Fibroblast of peridontal ligament (primary cell): Measurements from ENCODE around the gene LYRM1.
"Not testable (repeated sequence)": the region's sequence is repeated elsewhere in the genome, so short reads cannot be mapped to it uniquely, and the experiment has no call there.

Experiments
- DNase-seq: peaks from one replicate; pipeline ENCODE4 v3.0.0-alpha.2; 2010; ENCODE audit errors: extremely low read depth

Gene LYRM1, protein sequence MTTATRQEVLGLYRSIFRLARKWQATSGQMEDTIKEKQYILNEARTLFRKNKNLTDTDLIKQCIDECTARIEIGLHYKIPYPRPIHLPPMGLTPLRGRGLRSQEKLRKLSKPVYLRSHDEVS

GRCh38 chr16:20900299-20901067 is at the start of gene LYRM1, which contains the start of gene DCUN1D3:
LYRM1 (plus strand) TSS chr16:20900771; CDS start chr16:20915556, 14,785 bp downstream.
DCUN1D3 (minus strand) TSS chr16:20900358; CDS start chr16:20862538, 37,820 bp downstream.
- peak; percentile 99 for DNase-seq

DNA sequence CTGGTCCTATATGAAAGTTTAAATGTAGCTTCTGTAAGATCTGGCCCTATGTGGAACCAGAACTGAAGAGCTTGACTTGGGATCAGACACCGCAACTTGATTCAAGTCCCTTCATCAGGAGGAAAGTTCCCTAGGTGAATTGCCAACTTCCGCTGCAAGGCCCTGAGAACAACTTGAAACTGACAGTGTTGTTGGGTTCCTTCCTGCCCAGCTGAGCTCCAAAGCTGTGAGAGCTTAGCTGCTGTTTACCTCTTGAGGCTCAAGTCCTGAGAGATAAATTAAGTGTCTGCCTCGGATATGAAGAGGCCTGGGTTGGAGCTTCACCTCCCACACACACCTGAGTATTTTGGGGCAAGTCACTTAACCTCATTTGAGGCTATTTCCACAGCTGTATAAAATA is 49.6 kb upstream of the LYRM1 start:
- no peak for DNase-seq

DNA sequence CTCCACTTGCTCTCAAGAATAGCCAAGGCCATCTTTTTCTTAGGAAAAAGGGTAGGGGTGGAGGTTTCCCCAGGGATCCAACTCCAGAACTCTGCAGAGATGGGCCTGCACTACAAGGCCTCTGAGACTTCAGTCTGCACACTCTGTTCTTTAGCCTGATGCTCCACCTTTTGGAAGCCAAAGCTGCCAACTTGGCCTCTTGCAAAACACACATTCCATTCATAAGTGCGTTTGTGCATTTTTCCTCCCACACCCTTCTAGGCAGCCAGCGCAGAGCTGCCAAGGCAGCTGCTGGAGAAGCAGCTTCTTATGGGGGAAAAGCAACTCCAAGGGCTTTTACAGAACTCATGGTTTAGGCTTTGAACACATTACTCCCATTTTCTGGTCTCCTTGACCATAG is 49.0 kb upstream of the LYRM1 start:
- DNase-seq, result peak; percentile 97

DNA sequence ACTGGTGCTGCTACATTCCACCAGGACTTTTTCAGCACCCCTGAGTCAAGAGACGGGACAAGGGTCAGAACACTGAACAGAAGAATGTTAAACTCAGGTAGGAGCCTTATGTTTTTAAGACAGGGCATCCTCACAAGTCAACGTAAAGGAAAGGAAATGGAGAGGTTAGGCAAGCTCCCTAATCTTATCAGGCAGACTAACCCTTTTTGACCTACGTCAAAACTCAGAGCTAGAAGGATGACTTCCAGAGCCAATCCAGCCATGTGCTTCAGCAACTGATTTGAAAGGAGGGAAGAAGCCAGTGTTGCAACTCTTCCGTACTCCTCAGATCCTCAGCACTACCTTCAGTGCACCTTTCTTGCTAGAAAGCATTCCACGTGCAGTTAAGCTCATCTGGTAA is 47.4 kb upstream of the LYRM1 start:
- no peak for DNase-seq

GRCh38 chr16:20853981-20854620 is 46.5 kb upstream of the LYRM1 start:
- no peak for DNase-seq

DNA sequence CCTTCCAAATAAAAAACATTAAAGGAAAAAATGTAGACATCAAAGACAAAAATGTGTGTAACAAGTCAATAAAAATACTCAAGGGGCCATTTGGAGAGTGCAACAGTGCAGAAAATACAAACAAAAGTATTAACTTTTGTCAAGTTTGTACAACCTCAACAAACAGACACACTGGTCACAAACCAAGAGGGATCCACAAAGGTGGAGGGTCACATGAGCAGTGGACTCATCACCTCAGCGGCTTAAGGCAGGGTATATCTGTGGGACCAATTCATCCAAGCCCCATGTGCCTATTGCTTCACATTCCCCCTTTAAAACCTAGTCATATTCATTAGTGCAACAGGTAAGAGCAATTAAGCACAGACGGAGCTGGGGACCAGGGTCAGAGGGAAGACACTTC is 45.6 kb upstream of the LYRM1 start:
- no peak for DNase-seq

- DNase-seq, result no peak
Observed at GRCh38 chr16:20857281-20857680, 43.3 kb upstream of the LYRM1 start.

DNA sequence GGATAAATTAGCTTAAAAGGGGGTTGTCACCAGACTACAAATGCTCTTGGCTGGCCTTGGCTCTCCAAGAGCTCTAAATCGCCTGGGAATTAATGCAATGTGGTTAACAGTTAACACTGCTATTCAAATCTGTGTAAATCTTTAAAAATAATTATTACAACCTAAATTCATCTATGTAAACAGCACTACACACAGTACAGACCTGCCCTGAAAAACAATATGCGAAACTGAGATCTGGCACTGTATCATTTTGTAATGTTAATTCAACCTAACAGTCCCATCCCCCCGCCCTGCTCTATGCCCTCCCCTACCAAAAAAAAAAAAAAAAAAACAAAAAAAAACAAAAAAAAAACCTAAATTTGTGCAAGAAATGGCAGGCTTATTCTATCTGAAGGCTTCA is 41.3 kb upstream of the LYRM1 start:
- no peak for DNase-seq

DNA sequence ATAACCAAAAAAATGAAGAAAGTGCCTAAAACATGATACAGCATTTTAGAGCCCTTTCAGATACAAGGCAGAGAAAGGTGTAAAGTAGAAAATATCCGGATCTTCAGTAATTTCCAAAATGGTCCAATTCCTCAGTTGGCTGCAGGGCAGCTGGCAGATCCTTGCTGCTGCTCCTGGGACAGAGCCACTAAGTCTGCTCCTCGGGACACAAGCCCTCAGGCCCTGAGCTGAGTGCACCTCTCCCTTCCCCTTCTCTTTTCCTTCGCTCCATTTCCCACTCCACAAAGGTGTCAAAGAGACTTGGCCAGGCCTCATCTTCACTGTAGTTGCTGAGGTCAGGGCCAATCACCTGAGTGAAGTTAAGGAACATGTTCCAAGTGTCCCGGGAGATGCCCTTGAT is 40.9 kb upstream of the LYRM1 start:
- DNase-seq, result no peak

GRCh38 chr16:20860361-20860760 is 40.2 kb upstream of the LYRM1 start:
- DNase-seq, result no peak

DNA sequence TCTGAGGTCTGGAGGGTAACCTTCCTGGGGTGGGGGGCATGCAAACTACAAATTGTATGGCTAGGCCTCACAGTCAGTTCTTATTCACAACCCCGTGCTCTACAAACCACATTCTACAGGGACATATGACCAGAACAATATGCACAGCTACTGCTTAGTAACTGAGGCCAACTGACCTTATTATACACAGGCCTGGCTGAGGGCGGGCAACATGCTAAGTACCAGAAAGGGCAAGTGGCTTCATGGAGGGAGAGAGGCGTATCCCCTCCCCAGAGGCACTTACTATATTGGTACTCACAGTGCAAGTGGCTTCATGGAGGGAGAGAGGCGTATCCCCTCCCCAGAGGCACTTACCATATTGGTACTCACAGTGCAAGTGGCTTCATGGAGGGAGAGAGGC is 39.6 kb upstream of the LYRM1 start:
- not testable (repeated sequence) for DNase-seq

DNA sequence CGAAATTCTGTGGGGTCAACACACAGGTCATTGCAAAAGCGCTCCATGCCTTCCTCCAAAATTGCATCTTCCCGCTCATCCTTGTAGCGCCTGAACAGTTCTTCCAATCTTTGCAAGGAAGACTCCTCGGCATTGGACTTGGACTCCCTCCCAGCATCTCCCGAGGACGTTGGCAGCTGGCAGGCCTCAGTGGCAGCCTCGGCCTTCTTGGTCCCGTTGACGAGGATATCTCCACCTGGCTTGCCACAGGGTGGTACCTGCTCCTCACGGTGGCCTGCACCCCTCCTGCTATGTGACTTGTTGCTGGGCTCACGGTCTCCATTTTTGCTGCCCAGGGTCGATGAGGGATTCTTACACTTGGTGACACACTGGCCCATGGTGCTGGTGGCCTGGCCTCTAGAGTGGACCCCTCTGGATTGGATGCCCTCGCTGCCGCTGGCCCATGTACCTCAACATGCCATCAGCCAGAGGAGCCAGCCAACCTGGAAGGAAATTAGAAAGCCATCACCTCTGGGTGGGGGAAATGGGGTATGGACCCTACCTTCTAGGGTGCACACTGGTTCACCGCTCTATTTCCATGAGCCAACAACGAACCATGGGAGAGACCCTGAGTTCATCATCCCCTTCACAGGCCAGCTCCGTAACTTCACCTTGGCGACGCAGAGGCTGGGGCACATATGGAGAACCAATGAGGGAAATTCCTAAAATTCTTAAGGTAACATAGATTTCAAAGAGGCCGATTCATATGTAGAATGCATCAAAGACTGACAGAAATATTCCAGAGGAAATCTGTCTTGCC is 38.2 kb upstream of the LYRM1 start:
- no peak for DNase-seq

- DNase-seq, result not testable (repeated sequence)
Observed at GRCh38 chr16:20864376-20864775, 36.2 kb upstream of the LYRM1 start.

DNA sequence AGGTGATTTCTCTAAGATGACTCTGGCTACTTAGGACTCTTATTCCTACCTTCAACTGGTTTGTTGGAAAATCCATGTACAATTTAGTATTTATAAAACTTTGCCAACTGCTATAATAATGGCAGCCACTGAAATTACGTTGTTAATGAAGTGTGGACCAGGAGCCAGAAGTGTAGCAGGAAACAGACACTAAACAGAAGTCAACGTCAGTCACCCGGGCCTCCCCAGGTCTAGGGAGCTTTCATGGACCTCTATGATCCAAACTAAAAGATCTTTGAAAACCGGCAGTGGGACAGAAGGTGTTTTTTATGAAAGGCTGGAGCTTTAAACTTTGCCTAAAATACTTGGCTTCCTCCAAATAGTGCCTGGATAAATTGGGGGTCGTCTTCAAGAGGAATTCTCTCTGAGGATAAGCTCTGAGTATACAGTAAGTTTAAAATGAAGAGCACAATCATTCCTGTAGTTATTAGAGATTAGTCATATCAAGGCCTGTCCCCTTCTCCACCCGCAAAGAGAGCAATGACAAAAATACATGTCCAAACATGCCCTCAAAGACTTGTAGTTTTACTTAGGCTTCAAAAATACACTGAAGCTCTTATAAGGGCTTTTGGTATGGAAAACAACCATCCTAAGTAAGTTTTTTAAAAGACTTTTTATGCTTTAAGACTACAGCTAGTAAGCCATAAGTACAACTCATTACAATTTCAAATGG is 35.0 kb upstream of the LYRM1 start:
- no peak for DNase-seq

DNA sequence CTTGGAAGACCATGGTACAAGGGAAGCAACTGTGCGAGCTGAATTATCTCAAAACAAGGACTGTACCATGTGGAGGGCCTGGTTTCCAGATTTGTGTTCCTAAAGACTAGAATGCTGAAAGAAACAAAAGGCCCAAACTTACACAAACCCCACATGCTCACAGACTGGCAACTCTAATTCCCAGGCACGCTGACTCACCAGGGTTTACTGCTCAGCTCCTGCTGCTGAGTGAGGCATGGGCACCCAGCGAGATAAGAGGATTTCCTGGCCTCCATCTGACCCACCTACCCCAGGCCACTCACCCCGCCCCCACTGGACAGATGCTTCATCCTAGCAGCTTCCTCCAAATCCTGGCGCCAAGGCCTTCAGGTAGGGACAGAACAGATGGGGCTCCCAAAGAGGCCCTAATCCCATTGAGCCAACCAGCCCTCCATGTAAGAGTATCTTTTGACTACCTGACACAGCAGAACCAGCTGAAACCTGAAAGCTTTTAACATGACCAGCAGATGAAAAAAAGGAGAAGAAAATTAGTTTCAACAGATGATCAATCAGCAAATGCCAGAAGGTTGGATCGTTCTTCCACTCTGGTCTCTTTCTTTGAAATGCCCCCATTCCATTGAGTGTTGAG is 34.3 kb upstream of the LYRM1 start:
- DNase-seq, result peak; percentile 87

DNA sequence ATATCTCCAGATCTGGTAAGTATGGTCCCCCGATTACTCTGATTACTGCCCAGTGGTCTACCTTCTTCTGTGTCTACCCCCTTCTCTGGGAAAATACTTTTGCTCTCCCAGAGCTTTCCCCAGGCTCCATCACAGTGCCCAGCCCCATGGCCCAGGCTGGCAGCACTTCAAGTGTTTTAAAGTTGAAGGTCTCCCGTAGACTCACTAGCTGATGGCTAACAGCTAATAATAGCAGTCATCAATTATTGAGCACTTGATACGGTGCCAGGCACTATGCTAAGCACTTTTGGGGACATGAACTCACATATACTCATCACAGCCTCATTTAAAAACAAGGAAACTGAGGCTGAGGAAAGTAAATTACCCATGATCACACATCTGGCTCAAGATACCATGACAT is 33.8 kb upstream of the LYRM1 start:
- DNase-seq, result no peak

GRCh38 chr16:20867585-20867984 is 33.0 kb upstream of the LYRM1 start:
- peak; percentile 55 for DNase-seq

- peak; percentile 71 for DNase-seq
Observed at GRCh38 chr16:20868890-20869289, 31.7 kb upstream of the LYRM1 start.

DNA sequence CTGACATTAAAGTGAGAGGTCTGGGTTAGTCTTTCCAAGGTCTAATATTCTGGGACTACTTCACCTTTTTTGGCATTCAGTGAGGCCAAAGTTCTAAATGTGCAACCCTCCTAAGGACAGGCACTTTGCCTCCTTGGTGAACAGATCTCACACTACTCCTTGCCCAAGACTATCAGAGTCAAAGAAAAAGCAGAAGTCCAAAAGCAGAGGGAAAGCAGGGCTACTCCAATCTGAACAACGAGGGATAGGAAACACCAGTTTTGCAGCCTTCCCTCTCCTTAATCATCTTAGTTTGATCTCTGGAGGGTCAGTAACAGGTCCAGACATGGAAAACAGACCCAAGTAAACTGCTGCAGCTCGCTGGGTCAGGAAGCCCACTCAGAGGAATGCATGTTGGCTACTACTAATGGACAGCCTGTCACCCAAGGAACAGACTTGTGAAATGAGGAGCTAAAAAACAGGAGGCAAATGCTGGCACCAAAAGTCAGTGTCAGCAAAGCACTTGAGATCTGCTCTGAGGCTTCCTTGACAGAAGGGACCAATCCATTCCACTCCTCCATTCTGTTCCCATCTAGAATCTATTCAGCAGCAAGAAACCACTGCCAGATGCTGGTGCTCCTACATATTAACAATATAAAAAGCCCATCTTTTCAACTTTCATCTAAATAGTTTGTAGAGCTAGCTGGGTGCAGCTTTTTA is 30.3 kb upstream of the LYRM1 start:
- no peak for DNase-seq

GRCh38 chr16:20871258-20871657 is 29.3 kb upstream of the LYRM1 start:
- peak; percentile 44 for DNase-seq
